ELR (cell line): ENCODE data around the gene CXCR4.

Experiments used
- DNase-seq: peaks from one replicate; pipeline ENCODE4 v3.0.0-alpha.2; 2015; ENCODE audit warnings: low read depth

CXCR4 gene

DNA sequence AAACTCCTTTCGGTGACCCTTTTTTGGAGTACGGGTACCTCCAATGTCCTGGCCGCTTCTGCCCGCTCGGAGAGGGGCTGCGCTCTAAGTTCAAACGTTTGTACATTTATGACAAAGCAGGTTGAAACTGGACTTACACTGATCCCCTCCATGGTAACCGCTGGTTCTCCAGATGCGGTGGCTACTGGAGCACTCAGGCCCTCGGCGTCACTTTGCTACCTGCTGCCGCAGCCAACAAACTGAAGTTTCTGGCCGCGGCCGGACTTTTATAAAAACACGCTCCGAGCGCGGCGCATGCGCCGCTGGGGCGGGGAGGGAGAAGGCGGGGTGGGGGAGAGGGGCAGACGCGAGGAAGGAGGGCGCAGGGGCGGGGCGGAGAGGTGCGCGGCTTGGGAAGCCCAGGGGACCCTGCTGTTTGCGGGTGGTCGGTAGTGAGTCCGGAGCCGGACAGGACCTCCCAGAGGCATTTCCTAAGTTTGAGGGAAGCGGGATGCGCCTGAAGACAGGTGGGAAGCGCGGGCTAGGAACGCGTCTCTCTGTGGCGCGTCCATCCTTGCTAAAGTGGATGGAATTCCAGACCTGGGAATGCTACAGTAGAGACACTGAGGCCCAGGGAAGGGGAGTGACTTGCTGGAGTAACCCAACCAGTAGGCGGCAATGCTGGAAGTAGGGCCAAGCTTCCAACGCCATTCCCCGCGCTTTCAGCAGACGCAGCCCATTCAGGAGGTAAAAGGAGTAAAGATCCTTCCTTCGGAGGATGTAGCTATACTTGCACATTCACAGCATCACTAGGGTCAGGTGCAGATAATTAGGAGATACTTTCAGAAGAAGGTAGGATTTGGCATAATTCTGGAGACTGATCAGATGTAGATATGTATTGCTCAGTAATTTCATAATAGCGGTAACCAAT lies at the start of gene CXCR4:
Gene CXCR4, minus strand, starts transcription at position 241 of the 910 bp plus-strand sequence. Its CDS starts 89 bp downstream, at position 152.
- DNase-seq, result peak; percentile 29

DNA sequence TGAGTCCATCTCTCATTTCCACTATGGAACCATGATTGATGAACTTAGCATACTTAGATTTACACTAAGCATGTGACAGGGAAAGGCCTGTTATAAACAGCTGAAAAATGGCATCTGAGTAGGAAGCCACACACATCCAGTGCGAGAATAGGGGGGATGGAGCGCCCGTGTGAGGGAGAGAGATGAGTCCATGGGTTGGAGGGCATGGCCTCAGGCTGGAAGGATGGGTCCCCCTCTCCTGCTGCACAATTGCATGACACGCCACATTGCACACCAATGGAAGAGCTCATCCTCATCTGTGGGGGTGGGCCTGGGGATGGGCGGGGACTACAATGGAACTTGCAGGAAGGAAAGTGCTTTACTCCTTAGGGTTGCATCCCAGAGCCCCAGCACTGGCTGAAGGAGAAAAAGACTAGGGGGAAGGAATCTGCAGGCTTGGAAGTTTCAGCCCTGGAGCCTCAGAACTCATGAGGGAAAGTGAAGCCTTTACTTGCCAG lies 46.4 kb upstream of the CXCR4 start:
- no peak for DNase-seq

DNA sequence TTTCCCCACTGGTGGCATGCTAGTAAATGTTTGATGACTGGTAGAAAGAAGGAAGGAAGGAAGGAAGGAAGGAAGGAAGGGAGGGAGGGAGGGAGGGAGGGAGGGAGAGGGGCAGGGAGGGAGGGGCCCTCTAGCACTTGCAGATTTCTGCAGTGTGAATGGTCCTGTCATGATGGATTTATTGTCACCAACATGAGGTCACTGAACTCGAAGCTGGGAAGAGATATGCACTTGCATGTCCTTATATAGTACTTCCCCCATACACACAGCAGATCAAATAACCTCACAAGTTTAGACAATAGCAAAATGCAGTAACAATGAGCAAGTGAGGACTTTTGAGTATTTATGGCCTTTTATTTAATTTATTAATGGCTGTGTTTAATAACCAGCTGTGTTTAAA lies 44.5 kb upstream of the CXCR4 start:
- no peak for DNase-seq

GRCh38 chr2:136156411-136156810 lies 38.5 kb upstream of the CXCR4 start:
- DNase-seq, result no peak

DNA sequence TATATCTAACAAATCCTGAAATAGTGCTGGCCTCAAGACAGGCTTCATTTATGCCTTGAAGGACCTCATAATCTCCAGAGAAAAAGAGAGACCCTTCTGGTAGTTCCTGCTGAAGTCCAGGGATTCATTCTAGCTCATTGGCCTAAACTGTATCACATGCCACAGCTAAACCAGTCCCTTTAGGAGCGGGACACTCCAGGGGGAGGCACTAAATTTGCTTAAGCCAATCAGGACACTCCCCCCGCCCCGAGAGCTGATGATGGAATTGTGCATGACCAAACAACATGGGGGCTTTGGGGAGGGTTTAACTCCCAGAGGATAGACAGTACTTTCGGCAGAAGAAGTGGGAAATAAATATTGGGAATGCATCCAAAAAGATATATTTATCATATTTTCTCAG lies 36.4 kb upstream of the CXCR4 start:
- no peak for DNase-seq

GRCh38 chr2:136151021-136151971 lies 33.3 kb upstream of the CXCR4 start:
- no peak for DNase-seq

DNA sequence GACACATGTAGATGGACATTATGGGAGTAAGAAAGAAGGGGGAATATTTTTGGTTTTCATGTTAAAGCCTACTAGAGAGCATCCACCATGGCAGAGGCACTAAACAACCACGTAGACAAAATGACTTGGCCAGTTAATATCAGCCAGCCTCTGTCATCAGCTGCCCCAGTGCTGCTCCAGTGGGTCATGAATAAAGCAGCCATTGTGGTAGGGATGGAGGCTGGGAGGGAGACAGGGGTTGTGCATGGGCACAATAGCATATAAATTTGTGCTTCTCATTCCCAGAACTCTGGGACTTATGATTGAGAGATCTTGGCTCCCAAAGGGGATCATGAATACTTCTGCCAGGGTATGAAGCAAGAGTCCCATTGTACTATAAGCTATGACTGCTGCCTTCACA lies 31.1 kb upstream of the CXCR4 start:
- DNase-seq, result no peak

DNA sequence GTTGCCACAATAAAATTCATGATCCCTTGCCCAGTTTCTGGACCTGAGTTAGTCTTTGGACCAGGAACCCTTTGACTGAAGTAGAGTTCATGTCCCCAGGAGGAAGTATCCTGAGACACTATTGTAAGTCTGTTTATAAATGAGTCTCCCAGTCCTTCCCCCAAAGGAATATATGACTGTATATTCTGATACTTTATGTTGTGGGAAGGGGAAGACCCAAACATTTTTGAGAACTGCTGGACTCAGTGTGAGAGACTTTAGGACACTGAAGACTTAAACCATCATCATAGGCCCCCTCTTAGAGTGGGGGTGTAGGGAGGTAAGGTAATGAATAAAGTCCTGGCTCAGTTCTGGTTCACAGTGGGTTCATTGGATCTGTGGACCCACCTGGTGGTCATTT lies 28.6 kb upstream of the CXCR4 start:
- no peak for DNase-seq

DNA sequence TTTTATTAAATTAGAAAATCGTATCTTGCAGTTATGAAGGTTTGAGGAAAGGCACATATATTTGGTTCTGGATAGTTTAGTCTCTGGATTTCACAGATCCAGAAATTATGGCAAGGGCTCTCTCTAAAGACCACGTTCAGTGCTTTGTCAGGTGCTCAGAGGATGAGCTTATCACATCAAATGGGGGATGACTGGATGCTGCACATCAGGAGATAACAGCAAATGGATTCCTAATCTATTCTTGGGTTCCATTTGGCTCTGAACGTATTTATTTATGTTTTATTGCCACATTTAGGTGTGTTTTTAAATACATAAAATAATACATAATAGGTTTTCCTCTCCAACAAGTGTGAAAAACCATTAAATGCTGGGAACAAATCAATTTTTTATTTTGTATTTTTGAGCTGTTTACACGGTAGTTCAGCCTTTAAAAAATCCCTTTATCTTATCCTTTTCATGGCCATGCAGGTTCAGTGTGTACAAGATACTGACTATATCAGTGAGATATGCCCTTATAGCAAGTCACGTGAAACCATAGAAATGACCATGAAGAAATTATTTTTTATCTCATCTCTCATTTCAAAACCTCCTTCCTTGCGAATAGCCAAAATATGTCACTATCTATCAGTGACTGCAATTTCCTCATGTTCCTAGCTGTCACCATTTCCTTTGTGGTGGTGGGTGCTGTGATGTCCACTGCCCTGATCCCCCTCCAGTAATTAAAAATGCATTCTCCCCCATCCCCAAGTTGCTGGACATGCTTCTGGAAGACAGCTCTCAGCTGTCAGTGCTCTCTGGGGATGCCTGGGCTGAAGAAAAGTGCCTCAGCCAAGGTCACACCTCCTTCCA lies 25.9 kb upstream of the CXCR4 start:
- DNase-seq, result no peak

DNA sequence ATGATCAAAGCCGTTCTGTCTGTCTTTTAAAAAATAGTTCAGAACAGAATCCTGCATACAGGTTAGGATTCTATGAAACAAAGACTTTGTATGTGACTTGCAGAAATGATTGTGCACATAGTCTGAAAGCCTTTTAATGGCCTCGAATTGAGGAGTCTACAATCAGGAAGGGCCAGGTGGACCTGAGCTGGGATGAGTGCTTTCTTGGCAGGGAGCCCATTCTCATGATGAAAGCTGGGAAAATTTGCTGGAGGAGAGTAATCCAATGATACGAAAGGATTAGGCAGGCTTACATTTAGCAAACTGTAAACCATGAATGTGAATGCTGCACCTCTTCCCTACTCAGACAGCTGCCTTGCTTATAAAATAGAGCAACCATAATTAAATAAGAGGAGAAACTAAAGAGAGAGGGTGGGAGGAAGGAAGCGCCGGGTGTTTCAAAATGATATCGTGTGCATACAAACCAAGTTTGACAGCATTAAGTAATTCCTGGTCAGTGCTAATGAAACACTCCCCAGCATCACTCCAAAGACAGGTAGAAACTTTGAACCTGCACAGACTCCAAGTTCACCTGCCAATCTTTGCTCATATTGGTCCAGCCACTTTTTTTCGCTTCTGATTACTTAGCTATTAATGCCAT lies 23.7 kb upstream of the CXCR4 start:
- no peak for DNase-seq

GRCh38 chr2:136139631-136140030 lies 21.7 kb upstream of the CXCR4 start:
- no peak for DNase-seq

DNA sequence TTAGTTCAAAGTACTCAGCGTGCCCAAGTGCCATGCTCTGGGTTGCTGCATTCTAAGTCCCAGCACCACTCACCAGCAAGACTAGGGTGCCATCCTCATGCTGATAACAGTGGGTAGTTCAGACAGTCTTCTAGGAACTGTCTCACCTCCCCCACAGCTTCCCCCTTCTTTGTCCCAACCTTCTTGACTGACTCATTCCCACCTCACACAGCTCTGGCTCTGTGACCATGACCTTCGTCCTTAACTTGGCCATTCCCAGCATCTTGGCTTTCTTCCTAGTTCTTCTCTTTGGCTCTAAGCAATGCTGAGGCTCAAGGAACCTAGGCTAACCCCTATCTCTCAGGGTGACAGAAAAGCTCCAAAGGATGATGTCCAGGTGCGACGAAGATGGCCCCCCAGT lies 20.0 kb upstream of the CXCR4 start:
- DNase-seq, result no peak

- DNase-seq, result no peak
These were observed 19.0 kb upstream of the CXCR4 start for GRCh38 chr2:136136931-136137330.

- no peak for DNase-seq
These were observed 18.3 kb upstream of the CXCR4 start for GRCh38 chr2:136135921-136136906.

- no peak for DNase-seq
These were observed 17.5 kb upstream of the CXCR4 start for GRCh38 chr2:136135462-136135861.

DNA sequence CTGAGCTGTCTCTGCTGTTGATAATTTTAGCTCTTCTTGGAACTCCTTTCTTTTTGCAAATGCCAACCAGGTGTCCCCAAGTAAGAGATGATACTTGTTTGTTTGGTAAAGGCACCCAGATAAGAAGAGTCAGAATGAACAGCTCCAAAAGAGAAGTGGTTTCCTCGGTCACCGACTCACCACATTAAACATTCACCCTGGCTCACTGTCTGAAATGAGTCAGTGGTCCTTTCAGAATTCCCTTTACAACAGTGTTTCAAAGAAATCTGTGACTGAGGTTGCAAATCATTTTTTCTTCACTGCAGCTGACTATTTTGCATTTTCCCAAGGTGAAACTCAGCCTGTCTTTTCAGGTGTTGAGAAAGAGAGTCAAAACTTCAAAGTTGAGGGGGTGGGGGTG lies 16.2 kb upstream of the CXCR4 start:
- no peak for DNase-seq

- DNase-seq, result no peak
These were observed 15.6 kb upstream of the CXCR4 start for GRCh38 chr2:136133586-136133985.

DNA sequence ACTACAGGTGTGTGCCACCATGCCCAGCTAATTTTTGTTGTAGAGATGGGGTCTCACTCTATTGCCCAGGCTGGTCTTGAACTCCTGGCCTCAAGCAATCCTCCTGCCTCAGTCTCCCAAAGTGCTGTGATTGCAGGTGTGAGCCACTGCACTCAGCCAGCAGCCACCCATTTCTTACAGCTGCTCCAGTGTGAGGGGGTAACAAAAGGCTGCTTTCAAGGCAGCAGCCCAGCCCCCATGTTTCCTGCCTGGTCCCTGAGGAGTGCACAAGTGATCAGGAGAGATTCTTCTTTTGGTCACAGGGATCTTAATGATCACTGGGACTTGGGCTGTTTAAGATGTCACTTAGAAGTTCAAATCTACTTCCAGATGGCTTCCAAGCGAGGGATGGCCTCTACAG lies 15.2 kb upstream of the CXCR4 start:
- no peak for DNase-seq

DNA sequence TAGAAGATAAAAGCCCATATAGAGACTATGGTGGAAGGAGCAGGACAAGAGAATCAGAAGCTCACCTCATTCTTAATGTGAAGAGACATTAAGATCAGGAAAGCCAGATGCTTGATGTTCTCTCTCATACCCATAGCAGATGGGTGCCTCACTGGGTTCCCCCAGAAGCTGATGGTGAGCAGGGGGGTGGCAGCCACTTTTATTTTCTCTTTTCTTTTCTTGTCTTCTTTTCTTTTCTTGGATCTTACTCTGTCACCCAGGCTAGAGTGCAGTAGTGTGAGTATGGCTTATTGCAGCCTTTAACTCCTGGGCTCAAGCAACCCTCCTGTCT lies 14.8 kb upstream of the CXCR4 start:
- DNase-seq, result no peak
